Activated CD4-positive, alpha-beta T cell treated with anti-CD3 and anti-CD28 coated beads for 48 hours (primary cell): Measurements from ENCODE around the gene ITIH3.
A peak's percentile ranks its signal among the peaks of the same experiment; 100 is the strongest.

Experiments
- DNase-seq: peaks from one replicate; pipeline ENCODE4 v3.0.0-alpha.2; 2020

ITIH3 gene

DNA sequence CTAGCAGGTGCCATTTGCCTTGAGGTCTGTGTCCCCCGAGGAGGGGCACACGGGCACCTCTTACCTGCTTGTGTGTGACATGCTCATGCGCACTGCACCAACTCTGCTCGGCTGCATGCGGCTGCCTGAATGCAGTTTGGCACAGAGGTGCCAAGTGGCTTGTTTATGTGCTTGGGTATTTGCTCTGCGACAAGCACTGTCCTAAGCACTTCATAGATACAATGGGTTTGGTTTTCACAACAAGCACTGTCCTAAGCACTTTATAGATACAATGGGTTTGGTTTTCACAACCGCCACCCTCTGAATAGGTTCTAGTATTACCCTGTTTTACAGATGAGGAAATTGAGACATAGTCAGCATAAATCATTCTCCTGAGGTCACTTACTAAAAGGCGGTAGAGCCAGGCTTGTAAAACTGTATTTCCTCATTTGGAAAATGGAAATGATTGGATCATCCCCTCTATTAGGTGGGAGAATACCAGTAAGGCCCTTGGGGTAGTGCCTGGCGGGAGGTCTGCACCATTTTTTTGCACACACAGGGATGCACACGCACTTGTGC lies 35.4 kb downstream of the ITIH3 start:
- DNase-seq = no peak

DNA sequence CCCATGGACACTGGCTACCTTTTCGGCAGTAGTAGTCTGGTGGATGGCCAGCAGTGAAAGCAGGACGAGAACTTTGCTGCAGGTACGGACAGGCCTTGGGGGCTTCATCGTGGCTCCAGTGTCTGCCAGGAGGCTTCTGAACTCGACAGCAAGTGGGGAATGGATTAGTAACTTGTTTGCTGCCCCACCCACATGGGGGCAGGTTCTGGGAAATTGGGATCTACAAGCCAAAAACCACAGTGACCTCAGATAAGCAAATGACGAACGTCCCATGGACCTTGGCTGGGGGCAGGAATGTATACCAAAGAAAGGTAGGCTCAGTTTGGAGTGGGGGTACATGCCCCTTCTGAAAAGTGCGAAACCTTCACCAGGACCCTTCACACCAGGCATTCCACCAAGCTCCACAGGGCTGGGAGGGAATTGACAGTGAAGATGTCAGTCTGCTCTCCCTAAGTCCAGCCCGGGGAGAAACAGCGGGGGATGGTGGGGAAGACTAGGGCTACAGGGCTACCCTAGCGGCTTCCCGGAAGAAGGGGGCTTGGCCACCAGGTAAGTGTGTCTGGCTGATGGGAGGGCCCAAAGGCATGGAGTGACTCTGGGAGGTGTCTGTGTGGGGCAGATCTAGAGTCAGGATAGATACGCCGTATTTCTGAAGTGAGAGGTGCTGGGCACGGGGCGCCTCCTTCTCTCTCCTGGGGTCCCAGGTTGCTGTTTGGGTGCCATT lies 36.1 kb downstream of the ITIH3 start, which contains the start of gene ITIH4:
TSS of gene ITIH4 (minus strand) at position 138 of the 724 bp plus-strand sequence. CDS start at position 108, 30 bp downstream.
- no peak for DNase-seq

DNA sequence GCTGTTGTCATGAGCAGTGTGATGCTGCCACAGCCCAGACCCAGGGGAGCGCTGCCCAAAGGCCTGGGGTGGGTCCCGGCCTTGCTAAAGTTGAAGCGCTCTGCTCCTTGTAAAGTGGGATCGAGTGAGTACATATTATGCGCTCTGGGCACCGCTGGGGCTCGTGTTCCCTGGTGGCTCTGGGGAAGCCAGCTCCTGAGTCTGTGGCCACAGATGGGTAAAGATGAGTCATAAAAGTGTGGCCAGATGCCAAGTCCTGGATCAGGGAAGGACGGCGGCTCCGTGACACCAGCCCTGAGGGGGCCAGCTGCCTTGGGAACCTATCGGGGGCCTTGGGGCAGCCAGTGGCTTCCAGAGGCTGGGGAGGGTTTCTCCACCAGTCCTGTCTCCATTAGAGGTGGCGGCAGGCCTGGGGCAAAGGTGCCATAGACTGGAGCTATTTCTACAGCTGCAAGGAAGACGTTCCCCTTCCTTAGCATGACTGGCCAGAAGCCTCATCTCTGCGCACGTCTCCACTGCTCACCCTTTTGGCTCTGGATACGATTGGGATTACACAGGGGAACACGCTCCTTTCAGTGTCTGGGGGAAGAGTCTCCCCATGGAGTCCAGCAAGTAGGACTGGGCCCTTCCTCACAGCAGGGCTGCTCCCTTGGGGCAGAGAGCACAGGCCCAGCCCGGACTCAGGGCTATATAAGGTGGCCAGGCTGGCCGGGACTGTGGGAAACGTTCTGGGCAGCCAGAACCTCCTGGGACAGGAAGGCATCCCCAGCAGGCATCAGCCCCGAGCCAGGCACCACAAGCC lies 37.1 kb downstream of the ITIH3 start:
- no peak for DNase-seq

GRCh38 chr3:52833202-52833601 lies 38.6 kb downstream of the ITIH3 start:
- DNase-seq = no peak

DNA sequence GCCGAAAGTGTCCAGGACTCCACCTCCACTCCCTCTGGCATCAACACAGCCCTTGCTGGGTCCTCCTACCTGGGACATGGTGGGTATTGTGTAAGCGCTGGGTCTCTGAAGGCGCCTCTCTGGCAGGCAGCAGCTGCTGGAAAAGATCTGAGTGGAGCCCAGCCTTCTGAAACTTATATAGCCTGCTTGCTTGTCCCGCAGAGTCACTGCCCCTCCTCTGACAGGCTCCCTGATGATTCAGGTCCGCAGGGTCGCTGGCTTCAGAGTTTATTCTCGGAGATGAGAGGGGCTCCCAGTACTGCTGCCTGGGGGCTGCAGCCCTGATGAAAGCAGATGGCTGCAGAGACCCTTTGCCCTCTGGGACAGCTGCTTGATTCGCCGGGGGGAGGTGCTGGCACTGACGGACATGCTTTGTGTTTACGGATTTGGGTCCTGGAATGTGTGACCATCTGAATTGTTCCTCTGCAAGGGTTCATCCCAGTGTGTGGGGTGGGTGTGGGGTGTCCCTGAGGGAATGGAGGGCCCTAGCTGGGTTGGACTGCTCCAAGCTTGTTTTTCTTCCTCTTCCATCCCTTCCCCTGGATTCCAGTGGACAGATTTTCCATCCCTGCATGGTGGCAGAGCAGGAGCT lies 40.4 kb downstream of the ITIH3 start, which contains the start of gene MUSTN1:
TSS of gene MUSTN1 (minus strand) at position 149 of the 631 bp plus-strand sequence. CDS start at position 78, 71 bp downstream.
- no peak for DNase-seq

GRCh38 chr3:52835766-52836470 lies 41.3 kb downstream of the ITIH3 start:
- no peak for DNase-seq

- no peak for DNase-seq
These were observed 41.9 kb downstream of the ITIH3 start for GRCh38 chr3:52836471-52836845.

- no peak for DNase-seq
These were observed 42.4 kb downstream of the ITIH3 start for GRCh38 chr3:52836986-52837385.

- no peak for DNase-seq
These were observed 44.1 kb downstream of the ITIH3 start for GRCh38 chr3:52838561-52839267.

- DNase-seq = no peak
These were observed 44.6 kb downstream of the ITIH3 start for GRCh38 chr3:52839268-52839575.

- no peak for DNase-seq
These were observed 45.4 kb downstream of the ITIH3 start for GRCh38 chr3:52839892-52840545.

DNA sequence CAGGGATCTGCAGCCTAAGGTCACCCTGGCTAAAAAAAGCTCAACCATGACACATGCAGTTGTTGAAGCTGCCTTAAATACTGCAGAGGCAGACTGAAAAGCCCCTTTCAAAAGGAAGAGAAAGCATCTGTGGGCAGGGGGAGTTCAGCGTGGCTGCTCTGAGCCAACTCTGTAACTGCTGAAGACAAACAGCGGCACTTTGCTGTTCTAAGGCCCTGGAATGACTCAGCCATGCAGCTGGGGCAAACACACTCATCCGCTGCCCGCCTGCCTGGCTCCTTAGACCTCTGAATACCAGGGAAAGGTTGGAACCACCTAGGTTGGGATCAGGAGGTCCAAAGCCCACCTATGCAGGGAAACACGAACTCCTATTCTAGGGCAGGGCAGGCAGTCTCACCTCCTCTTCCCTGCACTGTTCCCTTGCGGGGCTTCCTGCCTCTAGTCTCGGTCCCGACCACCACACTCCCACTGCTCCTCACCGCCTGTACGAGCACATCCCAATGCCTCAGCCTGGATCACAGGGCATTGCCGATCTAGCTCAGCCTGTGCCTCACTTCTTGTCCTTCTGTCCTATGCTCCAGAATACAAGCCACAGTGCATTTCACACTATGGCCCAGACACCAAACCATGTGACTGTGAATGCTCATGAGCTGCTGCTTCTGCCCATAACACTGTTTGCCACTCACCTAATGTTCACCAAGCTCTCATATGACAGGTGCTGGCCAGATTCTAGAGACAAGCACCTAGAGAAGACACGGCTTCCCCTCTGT lies 46.8 kb downstream of the ITIH3 start:
- DNase-seq = no peak

- no peak for DNase-seq
These were observed 47.4 kb downstream of the ITIH3 start for GRCh38 chr3:52841981-52842340.

DNA sequence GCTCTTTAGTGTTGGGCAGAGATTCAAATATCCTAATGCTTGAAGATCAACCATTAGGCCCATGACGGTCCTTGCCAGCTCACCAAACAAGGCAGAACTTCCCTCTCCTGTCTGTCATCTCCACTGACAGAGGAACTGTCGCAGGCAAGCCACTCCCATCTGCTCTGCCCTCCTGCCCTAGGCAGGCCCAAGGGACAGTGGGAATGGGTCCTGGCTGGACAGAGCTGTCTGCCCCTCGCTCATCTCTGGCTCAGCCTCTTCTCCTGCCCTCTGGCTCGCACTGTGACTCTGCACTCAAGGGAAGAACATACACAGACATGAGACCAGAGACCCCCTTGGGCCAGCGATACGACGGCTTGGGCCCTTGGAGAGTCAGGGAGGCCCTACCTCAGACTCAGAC lies 47.8 kb downstream of the ITIH3 start:
- DNase-seq = no peak

GRCh38 chr3:52843108-52843865 lies 48.7 kb downstream of the ITIH3 start:
- DNase-seq = no peak

GRCh38 chr3:52843881-52844280 lies 49.3 kb downstream of the ITIH3 start:
- DNase-seq = no peak

GRCh38 chr3:52844290-52844975 lies 49.8 kb downstream of the ITIH3 start:
- DNase-seq = no peak

- no peak for DNase-seq
These were observed 50.6 kb downstream of the ITIH3 start for GRCh38 chr3:52845157-52845556.

DNA sequence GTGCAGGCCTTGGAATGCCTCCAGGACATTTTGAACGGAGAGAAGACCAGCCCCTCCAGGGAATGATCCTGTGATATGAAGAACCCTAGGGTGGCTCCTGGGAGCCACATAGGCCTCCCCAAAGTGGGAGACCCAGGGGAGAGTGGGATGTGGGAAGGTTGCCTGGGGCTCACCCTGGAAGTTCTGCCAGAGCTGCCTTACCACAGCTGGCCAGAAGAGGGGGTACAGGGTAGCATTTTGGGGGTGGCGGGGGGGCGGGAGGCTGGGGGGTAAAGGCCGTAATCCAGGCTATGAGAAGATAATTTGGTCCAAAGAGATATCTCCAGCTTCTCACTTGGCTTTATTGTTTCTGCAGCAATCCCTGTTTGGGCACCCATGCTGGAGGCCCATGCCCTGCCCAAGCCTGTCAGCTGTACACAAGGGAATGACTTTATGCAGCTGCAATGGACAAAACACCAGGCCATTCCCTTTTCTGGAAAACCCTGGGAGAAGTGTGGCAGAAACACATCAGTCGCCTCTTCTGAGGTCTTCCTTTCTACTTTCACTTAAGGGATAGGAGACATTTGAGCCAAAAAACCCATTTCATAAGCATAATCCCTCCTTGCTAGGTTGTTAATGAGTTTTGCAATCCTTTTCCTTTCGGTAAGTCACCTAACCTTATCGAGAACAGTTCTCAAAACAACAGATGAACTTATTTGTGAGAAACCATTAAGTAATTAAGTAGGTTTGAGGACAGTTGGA lies 51.3 kb downstream of the ITIH3 start:
- DNase-seq = peak; percentile 32
